ACHN (cell line): ENCODE data around the gene REG4.
"Not testable (repeated sequence)": the region's sequence is repeated elsewhere in the genome, so short reads cannot be mapped to it uniquely, and the experiment has no call there.

Source experiments
- DNase-seq: peaks from one replicate; pipeline ENCODE4 v3.0.0-alpha.2; 2015
- in situ Hi-C: cut with HindIII; loops from 2 replicates; pipeline ENCODE4 v1.10.0; 2017; ENCODE audit warnings: low sequenced_read_pairs, low pct_ligation_motif_present, low pct_unique_long_range_greater_than_20kb

Gene REG4

GRCh38 chr1:119811985-119812557 is 811 bp upstream of the REG4 start:
- no peak for DNase-seq

GRCh38 chr1:119808972-119809550 is 2.2 kb downstream of the REG4 start:
- in situ Hi-C loops: no loop called here
- peak; percentile 58 for DNase-seq

More at GRCh38 chr1:119811985-119812557, 811 bp upstream of the REG4 start:
- in situ Hi-C loops: no loop called here

- in situ Hi-C loops: no loop called here
- no peak for DNase-seq
Observed at GRCh38 chr1:119808491-119808890, 2.8 kb downstream of the REG4 start.

GRCh38 chr1:119806489-119806888 is 4.8 kb downstream of the REG4 start:
- in situ Hi-C loops: no loop called here
- DNase-seq: no peak

- no peak for DNase-seq
- in situ Hi-C loops: no loop called here
Observed at GRCh38 chr1:119805746-119806145, 5.5 kb downstream of the REG4 start.

GRCh38 chr1:119805247-119805646 is 6.0 kb downstream of the REG4 start:
- in situ Hi-C loops: no loop called here
- DNase-seq: no peak

- in situ Hi-C loops: no loop called here
- no peak for DNase-seq
Observed at GRCh38 chr1:119799599-119800177, 11.6 kb downstream of the REG4 start.

GRCh38 chr1:119799003-119799402 is 12.3 kb downstream of the REG4 start:
- no peak for DNase-seq
- in situ Hi-C loops: no loop called here

- in situ Hi-C loops: no loop called here
- no peak for DNase-seq
Observed at GRCh38 chr1:119797606-119798005, 13.7 kb downstream of the REG4 start.

- in situ Hi-C loops: no loop called here
- DNase-seq: no peak
Observed at GRCh38 chr1:119797162-119797561, 14.1 kb downstream of the REG4 start.

GRCh38 chr1:119795261-119796200 is 15.7 kb downstream of the REG4 start:
- no peak for DNase-seq

GRCh38 chr1:119794876-119795240 is 16.4 kb downstream of the REG4 start:
- DNase-seq: no peak
- in situ Hi-C loops: no loop called here

More at GRCh38 chr1:119795261-119796200, 15.7 kb downstream of the REG4 start:
- in situ Hi-C loops: no loop called here

GRCh38 chr1:119794230-119794875 is 16.9 kb downstream of the REG4 start:
- no peak for DNase-seq
- in situ Hi-C loops: no loop called here

- DNase-seq: no peak
- in situ Hi-C loops: no loop called here
Observed at GRCh38 chr1:119791377-119791776, 19.9 kb downstream of the REG4 start.

- in situ Hi-C loops: no loop called here
Observed at GRCh38 chr1:119790451-119791198, 20.6 kb downstream of the REG4 start.

GRCh38 chr1:119787776-119788175 is 23.5 kb downstream of the REG4 start:
- DNase-seq: no peak
- in situ Hi-C loops: no loop called here

More at GRCh38 chr1:119790451-119791198, 20.6 kb downstream of the REG4 start:
- DNase-seq: no peak

- DNase-seq, in situ Hi-C loops: not testable (repeated sequence)
Observed at GRCh38 chr1:119786473-119787050, 24.7 kb downstream of the REG4 start.

GRCh38 chr1:119786046-119786445 is 25.2 kb downstream of the REG4 start:
- DNase-seq, in situ Hi-C loops: not testable (repeated sequence)
